Measurements from ENCODE around the gene FXYD6.

Gene FXYD6

GRCh38 chr11:117906710-117907109 lies 30.3 kb upstream of the FXYD6 start:
- H3K4me1 ChIP-seq (ENCODE audit: insufficient read depth, low read length), result peaks cover 5% of the 10 kb centered on the region; the same call in 1 of the 2 replicates
- no peaks in the 10 kb centered on the region for H3K36me3 ChIP-seq (ENCODE audit: insufficient read depth, low read length)
- no peaks in the 10 kb centered on the region for H3K9me3 ChIP-seq (ENCODE audit: control insufficient read depth, insufficient read depth, low read length)
- no peak overlapping the region for H3K9ac ChIP-seq (ENCODE audit: low read depth, low read length)

GRCh38 chr11:117906126-117906525 lies 29.7 kb upstream of the FXYD6 start:
- Histone ChIP-seq H3K36me3 (ENCODE audit: insufficient read depth, low read length) (no peaks in the 10 kb centered on the region), H3K9ac (ENCODE audit: low read depth, low read length) (no peak overlapping the region), H3K9me3 (ENCODE audit: control insufficient read depth, insufficient read depth, low read length) (no peaks in the 10 kb centered on the region), H3K4me1 (ENCODE audit: insufficient read depth, low read length) (peaks cover 5% of the 10 kb centered on the region; the same call in 1 of the 2 replicates)

- H3K9me3 ChIP-seq (ENCODE audit: control insufficient read depth, insufficient read depth, low read length), result no peaks in the 10 kb centered on the region
- H3K9ac ChIP-seq (ENCODE audit: low read depth, low read length), result no peak overlapping the region
- H3K36me3 ChIP-seq (ENCODE audit: insufficient read depth, low read length), result no peaks in the 10 kb centered on the region
- H3K4me1 ChIP-seq (ENCODE audit: insufficient read depth, low read length), result peaks cover 5% of the 10 kb centered on the region; the same call in 1 of the 2 replicates
These were observed 29.1 kb upstream of the FXYD6 start for GRCh38 chr11:117905524-117905923.

GRCh38 chr11:117903505-117904382 lies 27.3 kb upstream of the FXYD6 start:
- Histone ChIP-seq H3K4me1 (ENCODE audit: insufficient read depth, low read length) (peaks cover 5% of the 10 kb centered on the region; the same call in 1 of the 2 replicates), H3K9ac (ENCODE audit: low read depth, low read length) (no peak overlapping the region), H3K36me3 (ENCODE audit: insufficient read depth, low read length) (no peaks in the 10 kb centered on the region), H3K9me3 (ENCODE audit: control insufficient read depth, insufficient read depth, low read length) (no peaks in the 10 kb centered on the region)

- Histone ChIP-seq H3K9ac (ENCODE audit: low read depth, low read length) (no peak overlapping the region), H3K9me3 (ENCODE audit: control insufficient read depth, insufficient read depth, low read length) (no peaks in the 10 kb centered on the region), H3K4me1 (ENCODE audit: insufficient read depth, low read length) (no peaks in the 10 kb centered on the region), H3K36me3 (ENCODE audit: insufficient read depth, low read length) (no peaks in the 10 kb centered on the region)
These were observed 25.8 kb upstream of the FXYD6 start for GRCh38 chr11:117902001-117902845.

- Histone ChIP-seq H3K9ac (ENCODE audit: low read depth, low read length) (no peak overlapping the region), H3K9me3 (ENCODE audit: control insufficient read depth, insufficient read depth, low read length) (no peaks in the 10 kb centered on the region), H3K36me3 (ENCODE audit: insufficient read depth, low read length) (no peaks in the 10 kb centered on the region), H3K4me1 (ENCODE audit: insufficient read depth, low read length) (no peaks in the 10 kb centered on the region)
These were observed 25.1 kb upstream of the FXYD6 start for GRCh38 chr11:117901601-117902000.

GRCh38 chr11:117900720-117901440 lies 24.4 kb upstream of the FXYD6 start:
- Histone ChIP-seq H3K9ac (ENCODE audit: low read depth, low read length) (no peak overlapping the region), H3K4me1 (ENCODE audit: insufficient read depth, low read length) (no peaks in the 10 kb centered on the region), H3K36me3 (ENCODE audit: insufficient read depth, low read length) (no peaks in the 10 kb centered on the region)

GRCh38 chr11:117900121-117900648 lies 23.7 kb upstream of the FXYD6 start:
- Histone ChIP-seq H3K9me3 (ENCODE audit: control insufficient read depth, insufficient read depth, low read length) (no peaks in the 10 kb centered on the region), H3K36me3 (ENCODE audit: insufficient read depth, low read length) (no peaks in the 10 kb centered on the region), H3K9ac (ENCODE audit: low read depth, low read length) (no peak overlapping the region), H3K4me1 (ENCODE audit: insufficient read depth, low read length) (no peaks in the 10 kb centered on the region)

More at GRCh38 chr11:117900720-117901440, 24.4 kb upstream of the FXYD6 start:
- no peaks in the 10 kb centered on the region for H3K9me3 ChIP-seq (ENCODE audit: control insufficient read depth, insufficient read depth, low read length)

- Histone ChIP-seq H3K4me1 (ENCODE audit: insufficient read depth, low read length) (no peaks in the 10 kb centered on the region), H3K36me3 (ENCODE audit: insufficient read depth, low read length) (no peaks in the 10 kb centered on the region), H3K9ac (ENCODE audit: low read depth, low read length) (no peak overlapping the region), H3K9me3 (ENCODE audit: control insufficient read depth, insufficient read depth, low read length) (no peaks in the 10 kb centered on the region)
These were observed 21.6 kb upstream of the FXYD6 start for GRCh38 chr11:117898059-117898458.

GRCh38 chr11:117892651-117893050 lies 16.2 kb upstream of the FXYD6 start:
- H3K9ac ChIP-seq (ENCODE audit: low read depth, low read length), result no peak overlapping the region
- no peaks in the 10 kb centered on the region for H3K9me3 ChIP-seq (ENCODE audit: control insufficient read depth, insufficient read depth, low read length)
- H3K36me3 ChIP-seq (ENCODE audit: insufficient read depth, low read length), result no peaks in the 10 kb centered on the region
- H3K4me1 ChIP-seq (ENCODE audit: insufficient read depth, low read length), result no peaks in the 10 kb centered on the region; the same call in 1 of the 2 replicates

- Histone ChIP-seq H3K9me3 (ENCODE audit: control insufficient read depth, insufficient read depth, low read length) (no peaks in the 10 kb centered on the region), H3K4me1 (ENCODE audit: insufficient read depth, low read length) (no peaks in the 10 kb centered on the region; the same call in 1 of the 2 replicates), H3K36me3 (ENCODE audit: insufficient read depth, low read length) (no peaks in the 10 kb centered on the region), H3K9ac (ENCODE audit: low read depth, low read length) (no peak overlapping the region)
These were observed 14.9 kb upstream of the FXYD6 start for GRCh38 chr11:117891362-117891761.

GRCh38 chr11:117888139-117888566 lies 11.7 kb upstream of the FXYD6 start:
- Histone ChIP-seq H3K9ac (ENCODE audit: low read depth, low read length) (no peak overlapping the region), H3K36me3 (ENCODE audit: insufficient read depth, low read length) (no peaks in the 10 kb centered on the region), H3K9me3 (ENCODE audit: control insufficient read depth, insufficient read depth, low read length) (no peaks in the 10 kb centered on the region), H3K4me1 (ENCODE audit: insufficient read depth, low read length) (peaks cover 6% of the 10 kb centered on the region; the same call in 1 of the 2 replicates)

- H3K9ac ChIP-seq (ENCODE audit: low read depth, low read length), result no peak overlapping the region
- no peaks in the 10 kb centered on the region for H3K36me3 ChIP-seq (ENCODE audit: insufficient read depth, low read length)
- no peaks in the 10 kb centered on the region for H3K9me3 ChIP-seq (ENCODE audit: control insufficient read depth, insufficient read depth, low read length)
- peaks cover 11% of the 10 kb centered on the region for H3K4me1 ChIP-seq (ENCODE audit: insufficient read depth, low read length)
These were observed 11.1 kb upstream of the FXYD6 start for GRCh38 chr11:117887431-117888138.

Measured in ES-I3 (cell line).